WTC11 (cell line): ENCODE data around the gene DDN. TPM values are rescaled to one million over a fixed set of nuclear protein-coding genes. Genes with fewer than 3 reads are reported as not detected.
A peak's percentile ranks its signal among the peaks of the same experiment; 100 is the strongest.

Experiments used
- ATAC-seq: fragments of 200-7000 bp; cut with Tn5 transposase; 2 replicates; pipeline ENCODE4 v1.10.0; 2021; ENCODE audit warnings: mild to moderate bottlenecking, moderate library complexity
- CTCF ChIA-PET: fragments of 300-600 bp; sonication (Branson Sonifier 250); formaldehyde crosslinking; loops from one replicate; lab custom pipeline; 2021; ENCODE audit warnings: antibody characterized with exemption; lab: Charles Lee
- POLR2A ChIA-PET: fragments of 350-600 bp; sonication (Branson Sonifier 250); formaldehyde crosslinking; loops from one replicate; lab custom pipeline; 2021; ENCODE audit warnings: antibody characterized with exemption; lab: Charles Lee
- DNase-seq: peaks from one replicate; pipeline ENCODE4 v3.0.0; 2021; ENCODE audit warnings: low spot score
- H3K27ac Mint-ChIP-seq: 2 replicates; pipeline ENCODE4 v1.8.0; 2021; ENCODE audit warnings: mixed read lengths
- H3K27me3 Mint-ChIP-seq: 2 replicates; pipeline ENCODE4 v1.8.0; 2021; ENCODE audit warnings: low read depth, mild to moderate bottlenecking, moderate library complexity, mixed read lengths
- H3K36me3 Mint-ChIP-seq: 2 replicates; pipeline ENCODE4 v1.8.0; 2021; ENCODE audit warnings: mixed read lengths
- H3K4me1 Mint-ChIP-seq: 2 replicates; pipeline ENCODE4 v1.8.0; 2022; ENCODE audit warnings: mixed read lengths
- H3K4me3 Mint-ChIP-seq: 2 replicates; pipeline ENCODE4 v1.8.0; 2021; ENCODE audit warnings: mild to moderate bottlenecking, moderate library complexity, mixed read lengths
- H3K9me3 Mint-ChIP-seq: 2 replicates; pipeline ENCODE4 v1.8.0; 2021; ENCODE audit warnings: mixed read lengths
- AR ChIP-seq: fragments of 250-450 bp; sonication (Bioruptor Pico); IDR thresholded peaks from 2 replicates; pipeline ENCODE4 v1.9.0; 2021; ENCODE audit warnings: mild to moderate bottlenecking
- ATF2 ChIP-seq: sonication (generic); formaldehyde crosslinking; IDR thresholded peaks from 2 replicates; pipeline ENCODE4 v1.8.1; 2022; ENCODE audit warnings: low read depth, missing genetic modification reagents, borderline replicate concordance
- ATF6 ChIP-seq: sonication (generic); formaldehyde crosslinking; IDR thresholded peaks from 2 replicates; pipeline ENCODE4 v1.8.1; 2023; ENCODE audit warnings: mild to moderate bottlenecking, missing genetic modification reagents
- CREM ChIP-seq: sonication (generic); formaldehyde crosslinking; IDR thresholded peaks from 2 replicates; pipeline ENCODE4 v1.8.1; 2022; ENCODE audit warnings: mild to moderate bottlenecking, missing genetic modification reagents, moderate library complexity
- CTCF ChIP-seq: fragments of 200-600 bp; IDR thresholded peaks from 2 replicates; pipeline ENCODE4 v1.8.0; 2022; ENCODE audit warnings: antibody characterized with exemption
- E2F5 ChIP-seq: sonication (generic); formaldehyde crosslinking; IDR thresholded peaks from 2 replicates; pipeline ENCODE4 v1.8.1; 2022; ENCODE audit warnings: mild to moderate bottlenecking, moderate library complexity, missing genetic modification reagents
- ELF4 ChIP-seq: sonication (generic); formaldehyde crosslinking; IDR thresholded peaks from 2 replicates; pipeline ENCODE4 v1.8.1; 2022; ENCODE audit warnings: low read depth, mild to moderate bottlenecking, moderate library complexity, missing genetic modification reagents
- FOXJ3 ChIP-seq: sonication (generic); formaldehyde crosslinking; IDR thresholded peaks from 2 replicates; pipeline ENCODE4 v1.9.0; 2021; ENCODE audit warnings: missing genetic modification reagents, mild to moderate bottlenecking, borderline replicate concordance
- FOXP1 ChIP-seq: sonication (generic); formaldehyde crosslinking; IDR thresholded peaks from 2 replicates; pipeline ENCODE4 v1.8.0; 2022; ENCODE audit warnings: missing genetic modification reagents, mild to moderate bottlenecking, moderate library complexity, borderline replicate concordance
- GRHL2 ChIP-seq: fragments of 250-450 bp; sonication (Bioruptor Pico); IDR thresholded peaks from 2 replicates; pipeline ENCODE4 v1.8.0; 2022; ENCODE audit warnings: mild to moderate bottlenecking, moderate library complexity; ENCODE audit not compliant: insufficient replicate concordance, severe bottlenecking
- HMGA2 ChIP-seq: fragments of 250-450 bp; sonication (Bioruptor Pico); IDR thresholded peaks from 2 replicates; pipeline ENCODE4 v1.4.0; 2021; ENCODE audit warnings: mild to moderate bottlenecking, moderate library complexity
- HMGXB4 ChIP-seq: sonication (generic); formaldehyde crosslinking; IDR thresholded peaks from 2 replicates; pipeline ENCODE4 v1.8.1; 2023; ENCODE audit warnings: mild to moderate bottlenecking, moderate library complexity, missing genetic modification reagents
- IRF1 ChIP-seq: sonication (generic); formaldehyde crosslinking; IDR thresholded peaks from 2 replicates; pipeline ENCODE4 v1.8.0; 2023; ENCODE audit warnings: missing genetic modification reagents
- KAT7 ChIP-seq: sonication (generic); formaldehyde crosslinking; IDR thresholded peaks from 2 replicates; pipeline ENCODE4 v1.8.1; 2023; ENCODE audit warnings: missing genetic modification reagents, mild to moderate bottlenecking, borderline replicate concordance
- NFATC4 ChIP-seq: fragments of 250-450 bp; sonication (Bioruptor Pico); IDR thresholded peaks from 2 replicates; pipeline ENCODE4 v1.9.0; 2021; ENCODE audit warnings: mild to moderate bottlenecking
- PRRX2 ChIP-seq: fragments of 250-450 bp; sonication (Bioruptor Pico); IDR thresholded peaks from 2 replicates; pipeline ENCODE4 v1.8.0; 2021; ENCODE audit warnings: mild to moderate bottlenecking
- RORB ChIP-seq: fragments of 250-450 bp; sonication (Bioruptor Pico); IDR thresholded peaks from 2 replicates; pipeline ENCODE4 v1.9.0; 2021; ENCODE audit warnings: mild to moderate bottlenecking
- TEAD1 ChIP-seq: sonication (generic); formaldehyde crosslinking; IDR thresholded peaks from 2 replicates; pipeline ENCODE4 v1.8.0; 2022; ENCODE audit warnings: mild to moderate bottlenecking, missing genetic modification reagents
- TEAD4 ChIP-seq: sonication (generic); formaldehyde crosslinking; IDR thresholded peaks from 2 replicates; pipeline ENCODE4 v1.8.0; 2022; ENCODE audit warnings: mild to moderate bottlenecking, missing genetic modification reagents
- ZNF138 ChIP-seq: sonication (generic); formaldehyde crosslinking; conservative IDR thresholded peaks from 2 replicates; pipeline ENCODE4 v1.8.1; 2022; ENCODE audit warnings: mild to moderate bottlenecking, moderate library complexity, missing genetic modification reagents
- ZNF317 ChIP-seq: sonication (generic); formaldehyde crosslinking; IDR thresholded peaks from 2 replicates; pipeline ENCODE4 v1.8.1; 2023; ENCODE audit warnings: low read depth, mild to moderate bottlenecking, moderate library complexity, missing genetic modification reagents, borderline replicate concordance
- total RNA-seq: library from RNA; stranded (reverse); gene quantifications from 3 replicates; pipeline ENCODE4 v1.2.3, GENCODE V29; 2021

The DDN gene
- total RNA-seq, 1 experiment from 2014 or later, result 0.33 TPM

GRCh38 chr12:48957141-48958048, 41.8 kb downstream of the DDN start, which contains the start of gene ARF3:
TSS of gene ARF3 (minus strand) at chr12:48957487. CDS start at chr12:48941095, 16,392 bp downstream.
- peak within 1 kb of the TSS; percentile 97 for H3K27ac Mint-ChIP-seq
- ChIA-PET CTCF (interaction anchor here (0.7 to 3.6 kb wide), 21 partner anchors 9 to 204 kb away, joined by 3 to 38 read pairs (median 9); partner anchors contain the start of genes FKBP11, RND1, WNT1 and WNT10B), POLR2A (interaction anchor here (0.6 to 2.2 kb wide), 13 partner anchors 9 to 385 kb away, joined by 3 to 10 read pairs (median 5); partner anchors contain the start of genes DDX23, FKBP11, RND1 and WNT10B)
- peaks cover 7% of the 10 kb centered on the region; the same call in 1 of the 2 replicates for H3K27me3 Mint-ChIP-seq
- ATAC-seq, result peak; percentile 89
- peak within 1 kb of the TSS; percentile 95 for H3K4me3 Mint-ChIP-seq
- peaks cover 17% of the 10 kb centered on the region for H3K36me3 Mint-ChIP-seq
- H3K9me3 Mint-ChIP-seq, result no peaks in the 10 kb centered on the region
- DNase-seq, result peak; percentile 98
- peaks cover 31% of the 10 kb centered on the region for H3K4me1 Mint-ChIP-seq
- TF ChIP-seq TEAD1 (CRISPR knock-in tag), result peak; percentile 75
- no peak for TF ChIP-seq HMGA2 (CRISPR knock-in tag)
- no peak for TF ChIP-seq ELF4
- no peak for TF ChIP-seq ATF6 (CRISPR knock-in tag)
- 0 out of 2 replicates have a peak, but pooled peaks have one; percentile 39 for TF ChIP-seq ZNF317 (CRISPR knock-in tag)
- TF ChIP-seq AR (CRISPR knock-in tag), result no peak
- TF ChIP-seq ZNF138 (CRISPR knock-in tag), result no peak
- TF ChIP-seq E2F5 (CRISPR knock-in tag), result peak; percentile 35; the same call in 1 of the 2 replicates
- no peak for TF ChIP-seq NFATC4 (CRISPR knock-in tag)
- TF ChIP-seq CTCF, result no peak
- TF ChIP-seq CREM (CRISPR knock-in tag), result 0 out of 2 replicates have a peak, but pooled peaks have one; percentile 19
- TF ChIP-seq TEAD4 (CRISPR knock-in tag), result no peak
- TF ChIP-seq ATF2 (CRISPR knock-in tag), result no peak
- no peak for TF ChIP-seq PRRX2 (CRISPR knock-in tag)
- 0 out of 2 replicates have a peak, but pooled peaks have one; percentile 45 for TF ChIP-seq KAT7 (CRISPR knock-in tag)
- no peak for TF ChIP-seq IRF1 (CRISPR knock-in tag)
- TF ChIP-seq RORB (CRISPR knock-in tag), result no peak
- TF ChIP-seq HMGXB4 (CRISPR knock-in tag), result peak; percentile 95
- TF ChIP-seq FOXJ3 (CRISPR knock-in tag), result no peak
- peak; percentile 40; the same call in 1 of the 2 replicates for TF ChIP-seq FOXP1 (CRISPR knock-in tag)
- TF ChIP-seq GRHL2, result no peak
